Measurements from ENCODE around the gene BRINP3.

The BRINP3 gene

DNA sequence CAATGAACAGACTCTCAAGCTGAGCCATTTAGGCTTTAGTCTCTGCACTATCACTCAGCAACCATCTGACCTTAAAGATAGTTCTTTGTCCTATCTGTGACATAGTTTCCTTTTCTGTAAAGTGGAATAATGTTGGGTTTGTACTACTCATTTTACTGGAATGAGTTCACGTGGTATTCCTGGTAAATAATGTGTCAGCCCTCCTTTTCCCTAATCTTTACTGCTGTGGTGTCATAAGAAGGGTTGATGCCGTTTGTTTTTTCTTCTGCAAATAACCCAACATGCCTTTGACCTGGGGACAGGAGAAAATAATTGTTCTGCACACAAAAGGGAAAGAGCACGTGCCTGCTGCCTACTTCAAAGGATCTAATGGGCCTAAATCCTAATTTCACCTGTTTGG lies 297.8 kb downstream of the BRINP3 start:
- no peaks in the 10 kb centered on the region for H3K4me1 Mint-ChIP-seq (ENCODE audit: low read depth in 2 of 2)
- no peak overlapping the region for H3K4me3 Mint-ChIP-seq
- H3K27me3 Mint-ChIP-seq = no peaks in the 10 kb centered on the region
- ATAC-seq (replicated peaks) = no peak
- DNase-seq = no peak
- no peaks in the 10 kb centered on the region for H3K9me3 Mint-ChIP-seq
- H3K36me3 Mint-ChIP-seq (ENCODE audit: insufficient read depth) = no peaks in the 10 kb centered on the region
- no peak overlapping the region for H3K27ac Mint-ChIP-seq

DNA sequence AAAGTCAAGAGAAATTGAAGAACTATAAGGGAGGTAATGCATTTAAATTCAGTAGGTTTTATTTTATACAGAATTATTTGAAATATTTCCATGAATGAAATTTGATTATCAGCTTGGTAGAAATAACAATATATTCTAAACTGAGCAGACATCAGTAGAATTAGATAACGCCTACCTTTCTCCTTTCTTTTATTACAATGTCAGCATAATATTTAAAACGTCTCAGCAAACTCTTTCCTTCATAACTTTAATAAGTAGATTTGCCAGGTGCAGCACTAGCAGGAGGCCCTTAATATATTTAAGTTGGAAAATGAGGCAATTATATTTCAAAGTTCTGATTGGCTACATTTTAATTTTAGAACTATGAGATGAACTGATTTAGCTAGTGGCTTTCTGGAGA lies 298.8 kb downstream of the BRINP3 start:
- H3K4me1 Mint-ChIP-seq (ENCODE audit: low read depth in 2 of 2) = no peaks in the 10 kb centered on the region
- no peaks in the 10 kb centered on the region for H3K9me3 Mint-ChIP-seq
- no peaks in the 10 kb centered on the region for H3K36me3 Mint-ChIP-seq (ENCODE audit: insufficient read depth)
- H3K27me3 Mint-ChIP-seq = no peaks in the 10 kb centered on the region
- no peak overlapping the region for H3K4me3 Mint-ChIP-seq
- no peak for ATAC-seq (replicated peaks)
- no peak overlapping the region for H3K27ac Mint-ChIP-seq
- no peak for DNase-seq

DNA sequence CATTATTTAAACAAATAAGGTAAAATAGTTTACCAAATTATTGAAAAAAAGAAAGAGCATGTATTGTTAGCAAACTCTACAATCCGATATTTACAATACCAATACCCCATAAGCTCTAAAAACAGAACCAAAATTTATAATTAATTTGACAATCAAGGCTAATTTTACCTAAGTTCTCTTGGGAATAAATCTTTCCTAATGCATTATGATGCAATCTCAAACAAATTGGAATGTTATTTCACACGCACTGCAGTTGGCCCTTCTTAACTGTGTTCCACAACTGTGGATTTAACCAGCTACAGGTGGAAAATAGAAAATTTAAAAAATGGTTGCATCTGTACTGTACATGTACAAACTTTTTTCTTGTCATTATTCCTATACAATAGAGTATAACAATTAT lies 300.1 kb downstream of the BRINP3 start:
- Mint-ChIP-seq H3K4me3 (no peak overlapping the region), H3K9me3 (no peaks in the 10 kb centered on the region), H3K27me3 (no peaks in the 10 kb centered on the region), H3K27ac (no peak overlapping the region), H3K4me1 (ENCODE audit: low read depth in 2 of 2) (no peaks in the 10 kb centered on the region), H3K36me3 (ENCODE audit: insufficient read depth) (no peaks in the 10 kb centered on the region)
- ATAC-seq (replicated peaks) = no peak
- DNase-seq = no peak

DNA sequence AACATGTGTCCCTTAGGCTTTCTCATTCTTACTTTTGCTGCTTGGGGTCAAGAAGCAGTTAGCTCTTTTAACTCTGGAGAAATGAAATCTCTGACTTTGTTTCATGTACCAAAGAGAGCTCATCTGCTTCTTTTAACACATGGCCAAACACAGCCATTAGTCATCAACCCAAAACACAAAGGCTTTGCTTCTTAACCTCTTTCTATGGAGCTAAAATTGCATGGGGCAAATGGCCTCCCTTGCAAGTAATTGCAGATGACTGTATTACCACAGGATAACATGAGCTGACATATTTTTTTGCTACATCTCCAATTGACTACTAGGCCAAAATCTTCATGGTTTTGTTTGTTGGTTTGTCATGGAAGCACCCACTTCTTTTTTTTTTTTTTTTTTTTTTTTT lies 300.9 kb downstream of the BRINP3 start:
- Mint-ChIP-seq H3K4me3 (no peak overlapping the region), H3K36me3 (ENCODE audit: insufficient read depth) (no peaks in the 10 kb centered on the region), H3K27me3 (no peaks in the 10 kb centered on the region), H3K27ac (no peak overlapping the region), H3K4me1 (ENCODE audit: low read depth in 2 of 2) (no peaks in the 10 kb centered on the region), H3K9me3 (no peaks in the 10 kb centered on the region)
- ATAC-seq (replicated peaks) (no peak), DNase-seq (no peak)

DNA sequence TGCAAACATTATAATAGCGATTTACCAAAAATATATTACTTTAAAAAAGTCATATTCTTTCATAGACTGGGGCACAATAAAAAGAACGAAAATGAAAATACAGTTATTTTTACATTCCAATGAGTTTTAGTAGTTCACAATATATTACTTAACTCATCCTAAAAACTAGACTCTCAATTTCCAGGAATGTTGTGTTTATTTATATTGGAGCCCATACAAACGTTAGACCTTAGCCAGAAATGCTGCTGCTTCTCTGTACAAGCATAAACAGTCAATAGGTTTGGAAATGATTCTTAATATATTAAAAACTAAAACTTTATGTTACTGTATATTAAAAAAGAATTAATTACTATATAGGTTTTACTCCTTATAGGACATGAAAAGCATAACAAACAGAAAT lies 302.3 kb downstream of the BRINP3 start:
- no peak overlapping the region for H3K4me3 Mint-ChIP-seq
- H3K27ac Mint-ChIP-seq = no peak overlapping the region

DNA sequence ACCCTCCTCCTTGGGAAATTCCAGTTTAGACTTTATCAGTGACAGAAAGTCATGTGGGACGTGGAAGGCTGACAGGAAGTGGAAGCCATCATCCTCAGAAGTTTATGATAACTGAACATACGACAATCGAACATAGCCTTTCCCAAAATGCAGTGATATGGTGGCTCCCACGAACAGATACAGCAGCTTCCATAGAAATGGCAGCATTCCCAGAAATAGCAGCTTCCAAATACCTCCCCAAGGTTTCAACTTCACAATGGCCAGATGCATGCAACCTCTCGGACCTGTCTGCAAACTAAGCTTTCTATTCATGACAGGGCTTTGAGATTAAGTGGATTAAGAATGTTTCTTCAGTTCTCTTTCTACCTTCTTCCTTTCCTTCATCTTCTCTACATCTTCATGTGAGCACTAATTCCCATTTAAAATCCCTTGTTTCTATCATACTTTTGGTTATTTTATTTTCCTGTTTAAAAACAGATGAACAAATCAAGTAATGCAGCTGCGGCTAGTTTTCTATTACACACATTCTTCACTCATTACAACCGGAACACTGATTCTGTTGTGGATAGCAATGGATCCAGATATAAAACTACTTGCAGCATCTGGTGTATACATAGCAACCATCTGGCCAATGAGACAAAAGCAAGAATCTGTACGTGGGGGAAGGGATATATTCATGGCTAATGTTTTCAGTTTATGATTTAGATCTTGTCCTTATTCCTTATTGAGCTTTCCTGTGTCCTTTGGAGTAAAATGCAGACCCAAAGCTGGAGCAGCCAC lies 304.8 kb downstream of the BRINP3 start:
- no peak for ATAC-seq (replicated peaks)
- H3K27me3 Mint-ChIP-seq = no peaks in the 10 kb centered on the region
- DNase-seq = no peak
- peaks cover 0 to 1% of the 10 kb centered on the region in 2 donors for H3K9me3 Mint-ChIP-seq
- H3K36me3 Mint-ChIP-seq (ENCODE audit: insufficient read depth) = no peaks in the 10 kb centered on the region
- no peaks in the 10 kb centered on the region for H3K4me1 Mint-ChIP-seq (ENCODE audit: low read depth in 2 of 2)
- no peak overlapping the region for H3K27ac Mint-ChIP-seq
- H3K4me3 Mint-ChIP-seq = no peak overlapping the region

More for the DNA sequence above, 302.3 kb downstream of the BRINP3 start:
- Mint-ChIP-seq H3K4me1 (ENCODE audit: low read depth in 2 of 2) (no peaks in the 10 kb centered on the region), H3K36me3 (ENCODE audit: insufficient read depth) (no peaks in the 10 kb centered on the region), H3K27me3 (no peaks in the 10 kb centered on the region), H3K9me3 (peaks cover 0 to 1% of the 10 kb centered on the region in 2 donors)
- no peak for DNase-seq
- no peak for ATAC-seq (replicated peaks)

DNA sequence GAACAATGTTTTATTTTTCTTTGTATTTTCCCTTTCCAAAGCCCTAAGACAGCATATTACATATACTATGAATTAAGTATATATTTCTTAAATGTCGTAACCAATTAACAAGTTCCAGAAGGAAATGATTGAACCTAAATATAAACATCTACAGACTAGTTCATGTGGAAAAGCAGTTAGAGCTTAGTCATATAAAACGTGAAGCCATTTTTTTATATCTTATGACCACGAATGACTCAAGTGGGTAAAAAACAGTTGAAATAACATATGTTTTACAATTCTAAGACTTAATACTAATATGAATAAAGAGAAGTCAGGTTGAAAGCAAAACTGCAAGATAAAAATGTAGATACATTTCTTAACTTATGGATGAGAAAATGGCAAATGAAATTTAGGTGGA lies 307.3 kb downstream of the BRINP3 start:
- no peak for ATAC-seq (replicated peaks)
- DNase-seq = no peak
- Mint-ChIP-seq H3K4me3 (no peak overlapping the region), H3K27me3 (no peaks in the 10 kb centered on the region), H3K36me3 (ENCODE audit: insufficient read depth) (no peaks in the 10 kb centered on the region), H3K9me3 (peaks cover 0 to 3% of the 10 kb centered on the region in 2 donors), H3K4me1 (ENCODE audit: low read depth in 2 of 2) (no peaks in the 10 kb centered on the region), H3K27ac (no peak overlapping the region)

DNA sequence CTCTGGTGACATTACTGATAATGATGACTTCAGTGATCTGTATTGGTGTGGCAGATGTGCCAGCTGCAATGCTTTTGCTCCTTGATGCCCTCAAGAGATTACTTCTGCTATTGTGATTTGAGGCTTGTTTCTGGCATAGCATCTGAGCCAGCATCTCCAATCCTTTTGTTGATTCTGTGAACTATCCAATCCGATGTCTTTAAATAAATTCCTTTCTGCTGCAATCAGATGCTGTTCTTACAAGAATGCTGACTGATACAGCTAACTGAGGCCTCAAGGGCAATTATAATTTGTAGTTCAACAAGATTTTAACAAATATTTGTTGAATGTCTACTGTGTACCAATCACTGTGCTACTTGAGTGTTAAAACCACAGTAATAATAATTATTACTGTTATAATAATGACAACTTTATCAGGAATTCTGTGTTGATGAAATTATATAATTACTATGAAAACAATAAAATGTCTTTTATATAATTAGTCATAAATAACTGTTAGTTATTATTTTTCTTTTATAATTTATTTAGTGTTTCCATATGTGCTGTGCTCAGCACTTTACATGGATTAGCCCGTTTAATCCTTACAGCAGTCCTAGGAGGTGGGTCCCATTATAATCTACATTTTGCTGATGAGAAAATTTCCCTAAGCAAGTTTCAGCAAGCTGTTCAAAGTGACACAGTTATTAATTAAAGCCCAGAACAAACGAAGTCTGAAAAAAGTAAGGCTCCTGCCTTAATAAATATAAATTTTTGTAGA lies 308.2 kb downstream of the BRINP3 start:
- no peak overlapping the region for H3K4me3 Mint-ChIP-seq
- no peak overlapping the region for H3K27ac Mint-ChIP-seq
- ATAC-seq (replicated peaks) = no peak
- no peaks in the 10 kb centered on the region for H3K36me3 Mint-ChIP-seq (ENCODE audit: insufficient read depth)
- no peaks in the 10 kb centered on the region for H3K27me3 Mint-ChIP-seq
- no peak for DNase-seq
- H3K9me3 Mint-ChIP-seq = peaks cover 0 to 3% of the 10 kb centered on the region in 2 donors
- H3K4me1 Mint-ChIP-seq (ENCODE audit: low read depth in 2 of 2) = no peaks in the 10 kb centered on the region

DNA sequence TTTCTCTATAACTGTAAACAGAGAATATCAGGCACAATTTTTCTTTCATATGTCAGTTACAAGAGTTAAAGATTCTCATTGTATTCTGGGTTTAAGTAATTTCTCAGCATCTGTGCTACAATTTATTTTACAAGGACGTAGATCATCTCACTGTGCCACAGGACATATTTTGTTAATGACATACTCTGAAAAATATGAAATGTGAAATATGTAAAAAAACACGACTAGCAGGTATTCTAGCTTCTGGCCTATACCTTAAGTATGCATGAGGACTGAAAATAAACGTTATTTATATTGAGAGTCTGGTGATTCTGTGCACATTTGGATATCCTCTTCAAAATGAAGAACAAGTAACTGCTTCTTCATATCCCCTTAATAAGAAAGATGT lies 308.8 kb downstream of the BRINP3 start:
- DNase-seq (no peak), ATAC-seq (replicated peaks) (no peak)
- H3K4me3 Mint-ChIP-seq = no peak overlapping the region
- no peaks in the 10 kb centered on the region for H3K4me1 Mint-ChIP-seq (ENCODE audit: low read depth in 2 of 2)
- H3K36me3 Mint-ChIP-seq (ENCODE audit: insufficient read depth) = no peaks in the 10 kb centered on the region
- H3K27me3 Mint-ChIP-seq = no peaks in the 10 kb centered on the region
- H3K27ac Mint-ChIP-seq = no peak overlapping the region
- H3K9me3 Mint-ChIP-seq = peaks cover 0 to 3% of the 10 kb centered on the region in 2 donors

DNA sequence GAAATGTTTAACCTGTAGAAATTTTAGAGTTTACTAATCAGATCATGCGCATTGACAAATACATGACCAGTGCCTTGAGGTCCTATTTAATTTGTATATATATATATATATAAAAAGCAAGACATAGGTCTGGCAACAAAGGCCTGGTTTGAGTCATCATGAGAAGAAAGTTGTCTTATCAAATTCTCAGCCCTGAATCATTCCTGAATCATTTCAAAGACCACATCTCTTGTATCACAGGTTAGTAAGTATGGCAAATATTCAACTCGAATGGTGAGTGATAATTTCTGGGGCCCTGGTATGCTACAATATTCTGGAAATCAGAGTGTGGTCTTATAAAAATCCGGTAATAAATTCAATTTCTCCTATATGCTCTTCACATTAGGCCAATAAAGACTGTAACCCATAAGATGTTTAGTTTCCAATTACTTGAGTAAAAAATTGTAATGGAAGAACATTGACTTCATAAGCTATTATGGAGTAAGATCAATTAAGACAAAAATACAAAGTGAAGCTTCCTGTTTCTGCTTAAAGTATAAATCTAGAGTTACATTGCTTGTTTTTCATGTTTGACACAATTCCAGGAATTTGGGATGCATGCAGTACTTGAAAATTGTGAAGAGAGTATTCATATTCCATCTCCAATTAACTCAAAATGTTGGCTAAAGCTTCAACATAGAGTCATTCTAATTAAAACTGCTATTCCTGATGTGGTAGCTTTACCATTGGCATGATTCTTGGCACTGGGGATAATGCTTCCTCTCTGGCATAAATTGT lies 309.4 kb downstream of the BRINP3 start:
- DNase-seq (no peak), ATAC-seq (replicated peaks) (no peak)
- Mint-ChIP-seq H3K27ac (no peak overlapping the region), H3K36me3 (ENCODE audit: insufficient read depth) (no peaks in the 10 kb centered on the region), H3K9me3 (peaks cover 0 to 3% of the 10 kb centered on the region in 2 donors), H3K27me3 (no peaks in the 10 kb centered on the region), H3K4me3 (no peak overlapping the region), H3K4me1 (ENCODE audit: low read depth in 2 of 2) (no peaks in the 10 kb centered on the region)

DNA sequence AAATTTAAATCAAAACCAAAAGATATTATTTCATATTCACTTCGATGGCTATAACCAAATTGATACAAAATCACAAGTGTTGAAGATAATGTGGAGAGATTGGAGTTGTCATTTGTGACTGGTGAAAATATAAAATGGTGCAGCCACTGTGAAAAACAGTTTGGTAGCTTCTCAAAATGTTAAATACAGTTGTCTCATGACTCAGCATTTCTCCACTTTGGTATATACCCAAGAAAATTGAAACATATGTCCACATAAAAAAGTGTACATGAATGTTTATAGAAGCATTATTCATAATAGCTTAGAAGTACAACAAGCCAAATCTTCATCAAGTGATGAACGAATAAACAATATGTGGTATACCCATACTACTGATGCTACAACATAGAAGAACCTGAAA lies 318.5 kb downstream of the BRINP3 start:
- Mint-ChIP-seq H3K4me3 (no peak overlapping the region), H3K36me3 (ENCODE audit: insufficient read depth) (no peaks in the 10 kb centered on the region), H3K9me3 (peaks cover 7 to 19% of the 10 kb centered on the region in 2 donors), H3K27ac (no peak overlapping the region), H3K4me1 (ENCODE audit: low read depth in 2 of 2) (no peaks in the 10 kb centered on the region), H3K27me3 (no peaks in the 10 kb centered on the region)
- DNase-seq = no peak
- ATAC-seq (replicated peaks) = no peak

DNA sequence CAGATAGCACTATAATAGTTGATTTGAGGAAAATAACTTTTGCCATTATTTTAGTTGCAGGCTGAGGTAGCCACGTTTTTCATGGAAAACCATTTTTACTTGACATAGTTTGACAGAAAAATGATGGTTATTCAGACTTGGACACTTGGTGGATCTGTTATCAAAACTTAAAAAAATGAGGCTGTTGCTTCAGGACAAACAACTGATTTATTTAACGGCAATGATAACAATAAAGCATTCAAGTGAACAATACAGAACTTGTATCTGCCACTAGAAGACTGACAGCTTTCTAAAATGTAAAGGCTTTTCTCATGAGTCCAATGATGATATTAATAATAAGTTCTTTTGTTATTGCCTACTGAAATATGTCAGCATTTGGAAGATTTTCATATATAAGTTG lies 322.9 kb downstream of the BRINP3 start:
- DNase-seq (no peak), ATAC-seq (replicated peaks) (no peak)
- Mint-ChIP-seq H3K27me3 (no peaks in the 10 kb centered on the region), H3K36me3 (ENCODE audit: insufficient read depth) (no peaks in the 10 kb centered on the region), H3K4me1 (ENCODE audit: low read depth in 2 of 2) (no peaks in the 10 kb centered on the region), H3K27ac (no peak overlapping the region), H3K4me3 (no peak overlapping the region), H3K9me3 (peaks cover 7 to 19% of the 10 kb centered on the region in 2 donors)

DNA sequence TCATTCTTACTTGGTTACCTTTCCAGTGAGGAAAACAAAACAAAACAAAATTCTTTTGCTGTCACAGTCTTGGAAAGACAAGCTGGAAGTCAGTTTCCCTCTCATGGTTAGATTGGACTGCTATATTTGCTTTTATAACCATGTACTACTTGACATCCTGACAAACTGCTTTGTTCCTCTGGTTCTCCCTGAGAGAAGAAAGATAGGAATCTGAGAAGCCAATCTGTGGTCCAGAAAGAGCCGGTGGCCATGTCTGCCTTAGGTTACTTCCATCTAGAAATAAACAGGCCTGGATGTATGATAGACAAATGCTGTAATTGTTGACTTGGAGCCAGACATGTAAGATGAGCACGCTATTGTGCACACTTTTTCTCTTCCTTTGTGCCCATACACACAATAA lies 330.0 kb downstream of the BRINP3 start:
- ATAC-seq (replicated peaks) (no peak), DNase-seq (no peak)
- no peak overlapping the region for H3K27ac Mint-ChIP-seq
- no peaks in the 10 kb centered on the region for H3K27me3 Mint-ChIP-seq
- H3K36me3 Mint-ChIP-seq (ENCODE audit: insufficient read depth) = no peaks in the 10 kb centered on the region
- H3K4me3 Mint-ChIP-seq = no peak overlapping the region
- no peaks in the 10 kb centered on the region for H3K4me1 Mint-ChIP-seq (ENCODE audit: low read depth in 2 of 2)
- H3K9me3 Mint-ChIP-seq = peaks cover 0 to 8% of the 10 kb centered on the region in 2 donors
